Activated CD4-positive, alpha-beta T cell treated with anti-CD3 and anti-CD28 coated beads, Interleukin-2, Interleukin-4, amounts not matched to agents 100 ng/mL and 50 ng/mL, durations not matched to agents 16 hours and 8 hours (primary cell): ENCODE results near the gene REEP1.
A peak's percentile ranks its signal among the peaks of the same experiment; 100 is the strongest.
"Not testable (repeated sequence)": the region's sequence is repeated elsewhere in the genome, so short reads cannot be mapped to it uniquely, and the experiment has no call there.

Experiments
- DNase-seq: peaks from one replicate; pipeline ENCODE4 v3.0.0-alpha.2; 2020; ENCODE audit warnings: low spot score

REEP1 gene

DNA sequence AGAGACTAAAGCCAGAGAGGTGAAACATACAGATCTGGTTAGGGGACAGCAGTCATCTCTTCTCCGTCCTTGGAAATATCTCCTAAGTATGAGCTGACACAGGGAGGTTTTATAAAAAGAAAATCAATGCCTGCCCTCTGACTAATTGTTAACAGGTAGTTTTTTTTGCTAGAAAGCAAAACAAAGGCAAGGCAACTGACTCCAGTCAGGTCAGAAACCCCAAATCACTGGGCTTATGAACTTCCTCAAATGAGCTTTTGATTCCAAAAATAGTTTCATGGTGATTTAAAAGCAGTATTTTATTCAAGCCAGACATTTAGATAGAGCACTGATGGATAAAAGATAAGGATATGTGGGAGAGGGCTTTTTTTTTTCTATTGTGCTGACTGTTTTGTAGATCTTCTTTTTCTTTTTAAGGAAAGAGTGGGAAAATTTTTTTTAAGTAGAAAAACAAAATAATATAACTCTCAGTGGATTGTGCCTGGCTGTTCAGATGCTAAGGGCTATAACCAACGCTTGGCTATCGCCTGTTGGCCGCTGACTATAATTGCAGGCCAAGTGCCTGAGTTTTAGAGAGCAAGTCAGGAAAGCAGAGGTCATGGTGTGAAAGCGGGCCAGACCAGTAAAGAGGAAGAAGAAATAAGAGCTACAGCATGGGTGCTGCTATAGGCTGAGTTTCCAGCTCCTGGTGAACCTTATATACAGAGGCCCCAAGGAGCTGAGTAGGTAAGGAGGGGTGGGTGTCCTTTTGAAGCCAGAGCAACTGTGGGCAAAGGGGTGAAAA, 93.3 kb downstream of the REEP1 start:
- no peak for DNase-seq

DNA sequence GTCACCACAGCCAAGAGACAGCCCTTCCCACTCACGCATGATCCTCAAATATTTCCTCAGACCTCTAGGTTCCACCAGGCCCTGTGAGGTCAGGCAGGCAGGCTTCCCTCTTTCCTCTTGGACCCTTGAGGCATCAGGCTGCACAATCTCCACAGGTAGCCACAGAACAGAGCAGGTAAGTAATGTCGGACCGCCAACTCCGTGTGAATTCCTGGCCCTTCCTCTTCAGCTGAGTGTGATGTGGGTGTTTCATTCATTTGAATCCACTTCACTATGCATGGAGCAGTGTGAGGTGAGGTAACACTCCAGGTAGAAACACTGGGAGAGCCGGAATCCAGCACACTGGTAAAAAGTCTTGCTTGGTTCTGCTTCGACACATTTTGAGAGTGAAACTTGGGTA, 94.2 kb downstream of the REEP1 start:
- no peak for DNase-seq

DNA sequence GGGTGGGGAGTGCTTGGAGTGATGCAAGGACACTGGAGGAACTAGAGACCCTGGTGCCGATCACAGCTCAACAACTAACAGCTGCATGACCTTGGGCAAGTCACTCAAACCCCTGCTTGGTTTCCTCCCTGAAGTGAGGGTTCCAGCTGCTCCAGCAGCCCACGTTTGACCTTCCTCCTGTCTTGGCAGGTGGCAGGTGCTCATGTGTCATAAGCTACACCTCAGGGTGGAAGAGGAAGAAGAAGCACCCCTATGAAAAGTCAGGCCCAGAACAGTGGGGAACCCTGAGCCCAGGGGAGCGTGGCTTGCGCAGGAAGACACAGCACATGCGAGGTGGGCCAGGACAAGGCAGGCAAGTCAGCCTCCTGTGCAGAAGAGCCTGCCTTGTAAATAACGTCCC, 95.8 kb downstream of the REEP1 start:
- DNase-seq: no peak

DNA sequence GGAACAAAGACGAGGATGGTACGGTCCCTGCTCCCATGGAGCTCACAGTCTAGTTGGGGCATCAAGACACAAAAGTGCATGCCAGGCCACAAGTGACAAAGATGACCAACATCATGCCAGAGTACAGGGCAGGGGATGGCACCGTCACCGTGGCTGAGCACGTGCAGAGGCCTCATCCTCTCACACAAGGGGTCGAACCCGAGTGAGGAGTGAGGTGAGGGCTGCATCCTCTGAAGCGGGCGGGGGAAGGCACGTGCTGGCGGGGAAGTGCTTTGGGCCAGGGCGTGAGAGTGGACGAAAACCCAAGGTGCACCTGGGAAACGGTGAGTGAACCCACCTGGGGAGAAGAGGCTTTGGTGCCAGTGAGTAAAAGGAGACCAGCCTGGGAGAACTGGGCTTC, 97.2 kb downstream of the REEP1 start:
- DNase-seq: no peak

DNA sequence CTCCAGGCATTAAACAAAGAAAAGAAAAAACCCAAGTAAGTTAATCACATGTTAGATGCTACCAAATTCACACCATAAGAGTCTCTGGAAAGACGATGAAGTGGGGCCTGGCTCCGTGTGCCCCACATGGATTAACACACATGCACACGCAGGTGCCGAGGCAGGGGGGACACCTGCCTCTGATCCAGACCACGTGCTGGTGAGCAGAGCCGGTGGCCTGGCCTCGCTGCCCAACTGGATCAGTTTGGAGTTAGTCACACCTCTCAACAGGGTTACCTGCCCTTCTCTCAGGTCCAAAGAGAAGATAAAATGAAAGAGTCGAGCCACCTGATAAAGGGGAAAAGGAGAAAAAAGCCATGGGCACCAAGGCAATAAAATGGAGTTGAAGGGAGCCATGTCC, 97.7 kb downstream of the REEP1 start:
- DNase-seq: no peak

DNA sequence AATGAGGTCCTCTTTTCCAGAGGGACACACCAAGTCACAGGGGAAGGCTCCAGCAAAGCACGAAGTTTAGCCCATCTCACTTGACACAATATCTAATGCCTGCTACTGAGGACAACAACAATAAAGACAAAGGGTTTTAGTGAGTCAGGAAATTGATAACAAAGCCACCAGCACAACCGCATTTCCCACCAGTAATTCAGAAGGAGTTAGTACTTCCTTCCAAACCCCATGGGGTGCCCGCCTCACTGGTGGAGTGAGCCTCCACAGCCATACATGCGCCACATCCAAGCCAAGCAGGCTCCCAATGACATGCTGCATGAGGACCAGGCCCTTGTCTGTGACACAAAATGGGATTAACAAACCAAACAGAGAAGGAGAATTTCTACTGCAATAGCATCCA, 98.1 kb downstream of the REEP1 start:
- no peak for DNase-seq

DNA sequence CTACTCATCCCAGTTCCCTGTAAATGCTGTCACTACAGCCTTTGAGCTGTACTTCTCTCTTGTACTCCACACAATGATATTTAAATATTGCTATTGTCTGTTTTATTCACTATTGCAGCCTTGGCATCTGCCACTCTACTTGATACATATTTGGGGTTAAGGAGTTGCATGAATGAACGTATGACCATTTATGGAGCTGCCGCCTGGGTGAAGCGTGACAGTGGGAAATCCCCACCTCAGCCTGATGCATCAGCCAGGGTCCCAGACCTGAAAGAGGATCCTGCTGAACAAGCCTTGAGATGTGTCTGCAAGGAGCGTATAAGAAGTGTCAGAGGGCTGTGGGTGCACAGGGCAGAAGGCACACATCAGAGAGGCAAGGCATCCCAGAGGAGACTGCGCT, 99.1 kb downstream of the REEP1 start:
- DNase-seq: peak; percentile 53

DNA sequence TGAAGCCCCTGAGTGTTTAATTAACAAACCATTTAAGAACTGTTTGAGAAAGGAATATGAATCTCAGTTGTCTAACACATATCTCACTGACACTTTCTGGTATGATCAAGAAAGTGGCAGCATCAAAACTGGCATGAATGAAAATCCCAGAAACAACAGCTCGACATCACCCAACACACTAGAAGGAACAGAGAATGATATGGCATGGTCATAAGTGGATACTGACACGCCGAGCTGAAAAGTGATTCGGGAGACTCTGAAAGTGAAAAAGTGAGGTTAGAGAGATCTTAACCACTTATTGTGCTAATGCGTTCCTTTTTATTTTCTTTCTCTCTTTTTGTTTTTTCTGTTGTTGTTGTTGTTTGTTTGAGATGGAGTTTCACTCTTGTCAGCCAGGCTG, 100.3 kb downstream of the REEP1 start:
- DNase-seq: no peak

DNA sequence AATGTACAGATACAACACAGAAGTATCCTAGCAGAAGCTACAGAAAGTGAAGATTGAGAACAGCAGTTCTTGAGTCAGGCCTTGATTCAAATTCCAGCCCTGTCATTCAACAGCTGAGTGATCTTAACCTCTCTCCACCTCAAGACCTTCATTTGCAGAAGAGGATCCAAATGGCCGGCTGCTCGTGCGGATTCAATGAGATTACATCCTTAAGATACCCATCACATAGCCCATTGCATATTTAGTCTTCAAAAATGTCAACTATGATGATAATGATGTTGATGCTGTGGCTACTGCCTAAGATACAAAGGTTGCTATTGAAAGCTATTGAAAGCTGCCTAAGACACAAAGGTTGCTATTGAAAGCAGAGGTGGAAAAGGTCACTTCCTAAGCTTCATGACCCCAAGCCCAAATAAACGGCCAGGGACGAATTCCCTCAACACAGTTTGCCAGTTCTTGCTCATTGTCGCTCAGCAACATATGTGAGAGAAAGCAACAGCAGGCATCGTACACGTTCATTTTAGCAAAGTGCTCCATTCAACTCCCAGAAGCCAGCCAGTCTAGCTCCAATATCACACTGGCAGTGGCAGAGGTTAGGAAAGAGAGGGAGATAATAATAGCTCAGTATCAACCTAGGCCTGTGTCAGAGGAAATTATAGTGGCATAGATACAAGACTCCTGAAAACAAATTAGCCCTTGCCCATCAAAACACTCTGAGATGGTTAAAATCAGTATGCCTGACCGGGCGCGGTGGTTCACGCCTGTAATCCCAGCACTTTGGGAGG, 102.0 kb downstream of the REEP1 start:
- no peak for DNase-seq

DNA sequence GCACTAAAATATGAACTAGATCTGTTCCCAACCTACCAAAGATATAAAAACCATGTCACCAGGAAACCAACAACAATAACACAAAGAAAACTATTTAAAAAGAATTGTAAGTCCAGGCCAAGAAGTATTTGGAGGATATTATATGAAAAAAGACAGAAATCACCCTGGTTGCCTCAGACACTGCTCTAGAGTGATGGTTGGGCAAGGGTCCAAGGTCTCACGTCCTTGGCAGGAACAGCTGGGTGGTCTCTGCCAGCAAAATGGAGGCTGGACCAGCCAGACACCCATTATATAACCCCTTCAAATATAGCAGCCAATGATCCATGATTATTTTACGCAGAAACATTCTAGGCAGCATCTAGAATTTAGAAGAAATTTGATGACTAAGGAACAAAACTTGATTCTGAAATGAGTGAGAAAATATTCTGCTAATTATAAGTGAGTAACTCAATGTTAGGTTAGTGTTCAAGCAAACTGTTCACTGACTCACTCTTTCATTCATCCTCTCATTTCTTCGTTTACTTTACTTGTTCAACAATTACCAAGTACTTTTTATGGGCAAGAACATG, 102.8 kb downstream of the REEP1 start:
- DNase-seq: no peak

DNA sequence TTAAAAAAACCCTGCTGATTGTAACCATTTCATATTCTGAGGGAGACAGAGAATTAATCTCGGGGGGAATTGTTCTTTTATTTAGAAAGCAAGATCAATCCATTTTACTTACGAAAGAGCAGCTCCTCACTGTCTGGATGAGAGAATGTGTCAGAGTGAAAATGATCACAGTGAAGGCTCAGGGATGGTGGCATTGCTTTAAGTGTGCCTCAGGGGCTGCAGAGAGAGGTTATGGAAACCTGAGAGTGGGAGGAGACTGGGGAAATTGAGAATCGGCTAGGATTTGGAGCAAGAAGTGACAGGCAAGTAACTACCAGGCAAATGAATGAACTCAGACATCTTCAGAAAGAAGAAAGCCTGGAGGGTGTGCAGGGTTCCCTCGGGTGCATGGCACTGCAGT, 104.0 kb downstream of the REEP1 start:
- DNase-seq: no peak

DNA sequence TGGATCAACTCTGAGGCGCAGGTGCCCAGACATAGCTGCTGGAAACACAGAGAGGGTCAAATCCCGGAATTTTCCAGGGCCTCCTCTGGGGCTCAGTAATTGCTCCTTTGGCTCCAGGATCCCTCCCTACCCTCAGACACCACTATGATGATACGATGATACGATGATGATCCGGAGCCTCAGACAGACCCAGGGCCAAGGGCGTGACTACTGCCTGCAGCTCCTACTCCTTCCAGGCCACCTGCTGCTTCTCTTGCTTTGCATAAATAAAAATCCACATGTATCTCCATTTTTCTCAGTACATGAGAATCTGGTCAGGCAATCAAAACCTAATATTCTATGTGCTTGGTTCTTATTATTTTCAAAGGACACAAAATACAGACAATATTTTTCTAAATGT, 104.5 kb downstream of the REEP1 start:
- no peak for DNase-seq

DNA sequence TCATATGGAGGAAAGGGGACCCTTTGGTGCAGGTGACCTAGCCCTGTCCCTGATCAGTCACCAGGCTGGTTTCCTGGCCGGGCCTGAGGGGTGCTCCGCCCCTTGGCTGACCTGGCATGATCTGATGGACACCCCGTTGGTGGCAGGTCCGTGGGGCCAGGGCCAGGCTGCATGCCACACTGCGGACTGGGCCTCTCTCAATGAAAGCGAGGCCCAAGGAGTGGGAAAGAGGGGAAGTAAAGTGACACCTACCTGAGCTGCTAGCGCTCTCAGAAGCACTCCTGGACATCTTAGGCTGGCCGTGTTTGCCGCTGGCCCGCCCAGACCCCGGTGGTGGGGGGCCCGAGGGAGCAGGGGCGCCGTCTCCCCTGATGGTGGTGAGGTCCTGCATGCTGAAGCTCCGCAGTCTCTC, 105.0 kb downstream of the REEP1 start:
- DNase-seq: no peak

DNA sequence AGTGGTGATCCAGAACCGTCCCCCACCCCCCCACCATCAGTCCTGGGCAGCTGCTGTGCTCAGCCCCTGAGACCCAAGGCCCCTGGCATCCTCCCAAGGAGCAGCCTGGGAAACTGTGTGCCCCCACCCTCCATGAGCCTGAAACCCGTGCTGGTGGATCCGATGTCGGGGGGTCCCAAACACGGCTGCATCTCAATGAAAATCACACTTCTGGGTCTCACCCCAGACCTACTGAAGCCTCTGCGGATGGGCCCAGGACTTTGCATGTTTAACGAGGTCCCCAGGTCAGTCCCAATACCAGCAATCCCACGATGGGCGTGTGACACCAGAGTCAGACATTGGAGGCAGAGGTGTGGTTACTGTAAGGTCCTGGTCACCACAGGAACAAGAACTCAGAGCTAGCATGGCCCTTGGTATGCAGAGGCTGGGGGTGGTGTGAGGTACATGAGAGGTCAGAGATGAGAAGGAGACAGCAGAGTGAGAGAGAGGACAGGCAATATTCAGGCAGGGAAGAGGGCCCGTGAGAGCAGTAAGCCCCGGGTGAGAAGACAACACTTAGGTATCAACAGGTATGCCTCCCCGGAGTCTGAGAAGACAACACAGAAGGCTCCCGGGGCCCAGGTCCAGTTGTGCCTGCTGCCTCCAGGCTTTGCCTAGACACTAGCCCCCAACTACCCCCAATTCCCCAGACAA, 105.6 kb downstream of the REEP1 start:
- no peak for DNase-seq

DNA sequence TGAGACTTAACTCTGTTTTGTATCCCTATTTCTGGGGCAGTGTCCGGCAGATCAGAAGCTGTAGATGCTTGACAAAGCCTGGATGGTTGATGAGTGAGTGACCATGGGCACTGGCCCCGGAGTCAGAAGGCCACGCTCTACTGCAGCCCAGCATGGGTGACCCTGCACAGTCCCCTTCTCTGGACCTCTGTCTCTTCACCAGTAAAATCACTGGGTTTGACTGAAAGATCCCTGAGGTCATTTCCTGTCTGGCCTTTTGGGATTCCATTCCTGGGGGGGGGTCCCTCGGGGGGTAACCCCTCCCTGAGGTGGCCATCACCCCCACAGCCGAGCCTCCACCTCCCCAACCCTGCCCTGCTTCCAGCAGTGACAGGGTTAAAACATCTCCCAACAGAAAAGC, 106.5 kb downstream of the REEP1 start:
- no peak for DNase-seq

DNA sequence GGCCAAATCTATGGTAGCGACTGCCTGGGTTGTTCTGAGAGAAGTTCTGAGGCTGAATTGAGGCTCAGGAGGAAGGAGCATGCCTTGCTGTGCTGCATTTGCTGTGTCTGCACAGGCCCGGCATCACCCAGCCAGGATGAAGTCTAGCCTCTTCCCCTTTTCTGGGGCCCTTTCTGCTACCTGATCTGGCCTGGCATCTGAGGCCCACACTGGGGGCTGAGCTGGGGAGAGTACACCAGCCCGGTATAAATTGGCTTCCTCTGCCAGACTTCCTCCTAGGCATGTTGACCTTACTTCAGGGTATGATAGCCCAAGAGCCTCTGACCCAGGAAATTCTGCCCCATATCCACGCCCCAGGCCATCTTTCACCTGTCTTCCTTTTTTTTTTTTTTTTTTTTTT, 108.2 kb downstream of the REEP1 start:
- no peak for DNase-seq

DNA sequence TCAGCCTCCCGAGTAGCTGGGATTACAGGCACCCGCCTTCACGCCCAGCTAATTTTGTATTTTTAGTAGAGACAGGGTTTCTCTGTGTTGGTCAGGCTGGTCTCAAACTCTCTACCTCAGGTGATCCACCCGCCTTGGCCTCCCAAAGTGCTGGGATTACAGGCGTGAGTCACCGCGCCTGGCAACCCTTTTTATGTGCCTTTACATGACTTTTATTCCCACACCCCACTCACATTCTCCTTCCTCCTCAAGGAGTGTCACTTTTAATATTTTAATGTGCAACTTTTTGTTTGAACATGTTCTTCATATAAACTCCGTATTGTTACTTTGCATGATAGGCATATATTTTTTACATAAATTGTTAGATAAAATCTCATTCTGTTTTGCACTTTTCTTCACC, 108.9 kb downstream of the REEP1 start:
- not testable (repeated sequence) for DNase-seq

DNA sequence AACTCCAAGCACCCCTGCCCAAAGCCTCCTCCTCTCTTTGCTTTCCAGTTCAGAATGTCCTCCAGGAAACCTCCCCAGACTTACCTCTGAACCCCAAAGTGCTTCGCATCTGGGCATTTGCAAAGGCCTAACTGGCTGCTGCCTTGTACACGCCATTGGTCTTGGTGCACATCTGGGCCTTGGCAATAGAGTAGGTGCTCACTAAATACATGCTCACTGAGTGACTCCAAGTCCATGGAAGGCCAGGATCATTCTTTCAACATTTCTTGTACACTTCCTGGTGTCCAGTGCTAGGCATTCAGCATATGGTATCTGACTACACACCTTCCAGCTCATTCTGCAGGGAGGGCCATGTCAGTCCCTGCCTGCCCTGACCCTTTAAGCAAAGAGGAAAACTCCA, 109.7 kb downstream of the REEP1 start:
- DNase-seq: no peak

DNA sequence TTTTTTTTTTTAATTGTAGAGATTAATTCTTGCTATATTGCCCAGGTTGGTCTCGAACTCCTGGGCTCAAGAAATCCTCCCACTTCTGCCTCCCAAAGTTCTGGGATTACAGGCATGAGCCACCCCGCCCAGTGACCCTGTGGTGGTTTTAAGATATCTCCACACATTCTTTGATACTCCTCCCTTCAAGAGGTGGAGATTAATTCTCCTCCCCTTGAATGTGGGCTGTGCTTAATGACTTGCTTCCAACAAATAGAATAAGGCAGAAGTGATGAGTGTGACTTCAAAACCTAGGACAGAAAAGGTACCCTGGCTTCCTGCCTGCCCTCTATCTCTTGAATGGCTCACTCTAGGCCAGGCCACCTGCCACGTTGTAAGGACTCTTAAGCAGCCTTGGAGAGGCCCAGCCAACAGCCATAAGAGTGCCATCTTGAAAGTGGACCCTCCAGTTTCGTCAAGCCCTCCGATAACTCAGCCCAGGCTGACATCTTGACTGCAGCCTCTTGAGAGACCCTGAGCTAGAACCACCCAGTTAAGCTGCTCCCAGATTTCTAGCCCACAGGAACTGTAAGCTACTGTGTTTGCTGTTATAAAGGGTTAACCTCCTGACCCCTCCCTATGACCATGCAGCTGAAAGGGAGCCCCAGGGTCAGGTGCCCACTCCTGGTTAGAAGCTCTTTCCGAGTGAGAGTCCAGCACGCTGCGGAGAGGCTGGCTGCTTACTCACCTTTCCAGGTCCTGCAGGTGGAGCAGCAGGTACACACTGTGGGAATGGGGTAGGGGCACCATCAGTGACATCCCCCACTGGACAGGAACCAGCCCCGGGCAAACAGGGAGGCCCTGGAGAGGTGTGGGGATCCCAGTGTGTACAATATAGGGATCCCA, 110.5 kb downstream of the REEP1 start:
- DNase-seq: no peak

DNA sequence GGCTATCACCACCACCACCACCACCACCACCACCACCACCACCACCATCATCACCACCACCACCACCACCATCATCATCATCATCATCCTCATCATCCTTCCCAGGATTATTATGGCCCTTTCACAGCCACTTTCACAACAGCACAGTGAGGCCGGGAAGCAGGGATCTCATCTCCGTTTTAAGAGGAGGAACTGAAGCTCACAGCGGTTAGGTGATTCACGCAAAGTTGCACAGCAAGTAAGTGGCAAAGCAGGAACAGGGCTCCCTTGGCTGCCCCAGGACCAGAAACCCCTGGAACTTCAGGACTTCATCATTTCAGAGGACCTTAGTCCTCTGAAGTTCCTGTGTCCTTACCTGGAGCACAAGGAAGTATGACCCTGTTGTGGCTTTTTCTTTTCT, 111.4 kb downstream of the REEP1 start:
- DNase-seq: no peak

DNA sequence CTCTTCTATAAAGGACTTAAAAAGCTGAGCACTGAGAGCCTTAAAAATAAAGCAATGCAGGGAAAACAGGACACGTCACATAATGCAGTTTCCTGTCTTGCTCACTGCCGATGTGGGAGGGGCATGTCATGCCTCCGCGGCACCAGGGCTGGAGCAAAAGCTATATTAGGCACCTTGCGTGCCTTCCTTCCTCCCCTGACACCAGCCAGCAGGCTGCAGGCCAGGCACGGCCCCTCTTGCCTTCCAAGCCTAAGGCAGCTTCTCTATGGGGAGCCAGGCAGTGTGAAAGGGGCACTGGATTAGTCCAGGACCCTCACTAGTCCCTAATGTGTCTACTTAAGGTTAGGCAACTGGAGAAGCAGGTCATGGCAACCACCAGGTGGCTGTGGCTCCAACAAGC, 111.8 kb downstream of the REEP1 start:
- DNase-seq: peak; percentile 40
